Small intestine (tissue), 7 donors: ENCODE results near the gene DNMT3A. TPM values are rescaled to one million over a fixed set of nuclear protein-coding genes. Genes with fewer than 3 reads are reported as not detected.

Source experiments
- DNase-seq, 2 donors: peaks; one replicate each; pipeline versions ENCODE4 v3.0.0 to v3.0.0-alpha.2; 2013
- FAIRE-seq: peaks from 2 replicates; lab custom pipeline; 2012; peaks lifted over from hg19 to GRCh38; lab: Jason Lieb, UNC
- H3K27ac ChIP-seq, 3 donors: one replicate each; pipeline ENCODE4 v1.5.1; 2013; ENCODE audit warnings: low read length in 2 of 3, mild to moderate bottlenecking in 2 of 3, control low read depth in 1 of 3, inconsistent platforms in 1 of 3, low read depth in 1 of 3, moderate library complexity in 1 of 3
- H3K27me3 ChIP-seq, 3 donors: one replicate each; pipeline ENCODE4 v1.6.1; 2013; ENCODE audit warnings: low read length in 3 of 3, inconsistent platforms in 1 of 3; ENCODE audit not compliant: control insufficient read depth in 3 of 3, insufficient read depth in 3 of 3
- H3K36me3 ChIP-seq, 3 donors: one replicate each; pipeline ENCODE4 v1.6.1; 2013; ENCODE audit warnings: low read length in 3 of 3, inconsistent platforms in 1 of 3, low read depth in 1 of 3, mild to moderate bottlenecking in 1 of 3, moderate library complexity in 1 of 3; ENCODE audit not compliant: control insufficient read depth in 3 of 3, insufficient read depth in 2 of 3
- H3K4me1 ChIP-seq, 3 donors: one replicate each; pipeline ENCODE4 v1.6.1; 2013; ENCODE audit warnings: low read length in 2 of 3, inconsistent platforms in 1 of 3, low read depth in 1 of 3, mild to moderate bottlenecking in 1 of 3, moderate library complexity in 1 of 3; ENCODE audit not compliant: control insufficient read depth in 3 of 3, insufficient read depth in 2 of 3
- H3K4me3 ChIP-seq, 3 donors: one replicate each; pipeline ENCODE4 v1.5.1; 2013; ENCODE audit warnings: low read length in 3 of 3, control low read depth in 1 of 3, inconsistent platforms in 1 of 3, low read depth in 1 of 3, mild to moderate bottlenecking in 1 of 3, moderate library complexity in 1 of 3
- H3K9me3 ChIP-seq, 2 donors: one replicate each; pipeline ENCODE4 v1.6.1; 2013; ENCODE audit warnings: low read depth in 1 of 2, low read length in 1 of 2; ENCODE audit not compliant: control insufficient read depth in 2 of 2, insufficient read depth in 1 of 2
- WGBS, 3 donors: extraction: QIAGEN DNeasy Blood & Tissue Kit; methylation state at CpG; one replicate each; pipeline ENCODE4 v1.1.7; 2013; 5-methylcytosine and 5-hydroxymethylcytosine counted together
- polyA plus RNA-seq, 4 donors: library from polyadenylated mRNA; stranded (reverse) in 3 of 4; unstranded in 1 of 4; fragments of 200-250 nt in 3 of 4; fragments of 120-200 nt in 1 of 4; gene quantifications; one replicate each; pipeline versions ENCODE4 v1.2.1 to v1.2.3, GENCODE V29; 2013
- donor health status: healthy with polysubstance abuse.
- donor health status: control.
- donor health status: control.
- donor health status: Bipolar disorder and iron deficiency.
- donor health status: healthy.

DNMT3A gene
- polyA plus RNA-seq, 4 donors: 3.4 to 51.2 (median 9.7) TPM

GRCh38 chr2:25249785-25250184, 91.9 kb downstream of the DNMT3A start:
- FAIRE-seq: no peak
- 92 to 98% (median 95%) methylated on average over 4 of the region's 4 CpGs for WGBS, 3 donors
- Histone ChIP-seq H3K4me3 (no peak overlapping the region), H3K27me3 (no peaks in the 10 kb centered on the region), H3K27ac (no peak overlapping the region), H3K4me1 (peaks cover 0 to 22% (median 6%) of the 10 kb centered on the region in 3 donors), H3K36me3 (peaks cover 5 to 69% (median 25%) of the 10 kb centered on the region in 3 donors), H3K9me3 (no peaks in the 10 kb centered on the region)
- no peak for DNase-seq

GRCh38 chr2:25247792-25248512, 93.8 kb downstream of the DNMT3A start:
- Histone ChIP-seq H3K36me3 (peaks cover 15 to 66% (median 32%) of the 10 kb centered on the region in 3 donors), H3K4me3 (no peak overlapping the region), H3K27ac (no peak overlapping the region), H3K4me1 (peaks cover 0 to 16% (median 5%) of the 10 kb centered on the region in 3 donors), H3K9me3 (no peaks in the 10 kb centered on the region), H3K27me3 (no peaks in the 10 kb centered on the region)
- FAIRE-seq (no peak), DNase-seq (no peak)
- 93 to 97% (median 94%) methylated on average over 20 of the region's 20 CpGs for WGBS, 3 donors

- Histone ChIP-seq H3K27me3 (no peaks in the 10 kb centered on the region), H3K27ac (no peak overlapping the region), H3K4me1 (peaks cover 0 to 12% (median 3%) of the 10 kb centered on the region in 3 donors), H3K9me3 (no peaks in the 10 kb centered on the region), H3K4me3 (no peak overlapping the region), H3K36me3 (peaks cover 15 to 75% (median 32%) of the 10 kb centered on the region in 3 donors)
- FAIRE-seq: no peak
- DNase-seq: no peak
- 94 to 95% (median 95%) methylated on average over 25 to 26 of the region's 26 CpGs for WGBS, 3 donors
Measured at GRCh38 chr2:25246558-25247290, 95.0 kb downstream of the DNMT3A start.

- peaks cover 0 to 8% (median 0%) of the 10 kb centered on the region in 3 donors for H3K4me1 ChIP-seq
- 92 to 93% (median 93%) methylated on average over 13 to 14 of the region's 14 CpGs for WGBS, 3 donors
- FAIRE-seq: no peak
- no peaks in the 10 kb centered on the region for H3K27me3 ChIP-seq
- no peak for DNase-seq
- no peaks in the 10 kb centered on the region for H3K9me3 ChIP-seq
- no peak overlapping the region for H3K27ac ChIP-seq
- peaks cover 15 to 82% (median 32%) of the 10 kb centered on the region in 3 donors for H3K36me3 ChIP-seq
- no peak overlapping the region for H3K4me3 ChIP-seq
Measured at GRCh38 chr2:25246001-25246400, 95.7 kb downstream of the DNMT3A start.

- H3K4me1 ChIP-seq: peaks cover 0 to under 1% (median 0%) of the 10 kb centered on the region in 3 donors
- DNase-seq (no peak), FAIRE-seq (no peak)
- WGBS, 3 donors: 91 to 95% (median 93%) methylated on average over 14 of the region's 14 CpGs
- no peak overlapping the region for H3K27ac ChIP-seq
- H3K36me3 ChIP-seq: peaks cover 20 to 84% (median 35%) of the 10 kb centered on the region in 3 donors
- no peaks in the 10 kb centered on the region for H3K27me3 ChIP-seq
- no peaks in the 10 kb centered on the region for H3K9me3 ChIP-seq
- no peak overlapping the region for H3K4me3 ChIP-seq
Measured at GRCh38 chr2:25245141-25245540, 96.6 kb downstream of the DNMT3A start.

GRCh38 chr2:25243995-25244394, 97.7 kb downstream of the DNMT3A start:
- FAIRE-seq: no peak
- Histone ChIP-seq H3K9me3 (no peaks in the 10 kb centered on the region), H3K36me3 (peaks cover 30 to 89% (median 35%) of the 10 kb centered on the region in 3 donors), H3K27ac (no peak overlapping the region), H3K4me1 (no peaks in the 10 kb centered on the region), H3K27me3 (no peaks in the 10 kb centered on the region), H3K4me3 (no peak overlapping the region)
- 94 to 96% (median 96%) methylated on average over 17 of the region's 17 CpGs for WGBS, 3 donors
- DNase-seq: no peak

GRCh38 chr2:25241452-25241851, 100.3 kb downstream of the DNMT3A start:
- 97% methylated on average over 13 of the region's 13 CpGs for WGBS, 3 donors
- no peaks in the 10 kb centered on the region for H3K27me3 ChIP-seq

GRCh38 chr2:25240636-25241035, 101.1 kb downstream of the DNMT3A start:
- 82 to 86% (median 84%) methylated on average over 9 of the region's 9 CpGs for whole genome bisulfite sequencing, 3 donors
- Histone ChIP-seq H3K36me3 (peaks cover 18 to 92% (median 35%) of the 10 kb centered on the region in 3 donors), H3K4me3 (no peak overlapping the region), H3K4me1 (no peaks in the 10 kb centered on the region), H3K27me3 (no peaks in the 10 kb centered on the region), H3K9me3 (no peaks in the 10 kb centered on the region), H3K27ac (no peak overlapping the region)
- no peak for DNase-seq
- no peak for FAIRE-seq

More at GRCh38 chr2:25241452-25241851, 100.3 kb downstream of the DNMT3A start:
- DNase-seq (no peak), FAIRE-seq (no peak)
- Histone ChIP-seq H3K4me1 (no peaks in the 10 kb centered on the region), H3K27ac (no peak overlapping the region), H3K4me3 (no peak overlapping the region), H3K36me3 (peaks cover 23 to 92% (median 35%) of the 10 kb centered on the region in 3 donors), H3K9me3 (no peaks in the 10 kb centered on the region)
